Right lobe of liver (tissue), 6 donors: Measurements from ENCODE around the gene TRAP1. TPM values are rescaled to one million over a fixed set of nuclear protein-coding genes. Genes with fewer than 3 reads are reported as not detected.
A peak's percentile ranks its signal among the peaks of the same experiment; 100 is the strongest.

Source experiments
- ATAC-seq, 4 donors: fragments of 200-7000 bp; cut with Tn5 transposase; one replicate each; pipeline ENCODE4 v1.9.1; 2020; ENCODE audit warnings: mild to moderate bottlenecking in 4 of 4, moderate library complexity in 4 of 4
- DNase-seq, 3 donors: peaks; one replicate each; pipeline ENCODE4 v3.0.0-alpha.2; 2020
- H3K27ac ChIP-seq, 3 donors: fragments of 200-600 bp; one replicate each; pipeline ENCODE4 v1.8.0; 2022
- H3K27me3 ChIP-seq, 2 donors: fragments of 200-600 bp; one replicate each; pipeline ENCODE4 v1.8.0; 2022
- H3K36me3 ChIP-seq, 4 donors: fragments of 200-600 bp; sonication (generic) in 1 of 4; one replicate each; pipeline versions ENCODE4 v1.5.1 to v1.8.0; 2017 to 2022; ENCODE audit warnings: control low read depth in 1 of 4
- H3K4me1 ChIP-seq, 4 donors: fragments of 200-600 bp; sonication (generic) in 1 of 4; one replicate each; pipeline versions ENCODE4 v1.5.1 to v1.8.0; 2017 to 2022; ENCODE audit warnings: control low read depth in 1 of 4
- H3K4me3 ChIP-seq, 3 donors: fragments of 200-600 bp; one replicate each; pipeline ENCODE4 v1.8.0; 2022
- H3K9me3 ChIP-seq, 4 donors: fragments of 200-600 bp; sonication (generic) in 1 of 4; one replicate each; pipeline versions ENCODE4 v1.5.1 to v1.8.0; 2017 to 2022; ENCODE audit warnings: control low read depth in 1 of 4
- POLR2A ChIP-seq: fragments of 450-650 bp; IDR thresholded peaks from one replicate; pipeline ENCODE4 v1.6.1; 2017; ENCODE audit warnings: antibody characterized with exemption, mild to moderate bottlenecking
- WGBS: methylation state at CpG from one replicate; pipeline ENCODE4 v1.1.6; 2018; ENCODE audit warnings: low coverage, low lambda C conversion rate; ENCODE audit not compliant: insufficient coverage; ENCODE audit errors: missing lambda C conversion rate; 5-methylcytosine and 5-hydroxymethylcytosine counted together
- intact Hi-C, 2 donors: fragments of 100-400 bp; cut with DNase I; formaldehyde crosslinking; loops; one replicate each; pipeline versions ENCODE4 v1.11.2 to v1.14.1; 2022
- total RNA-seq, 6 experiments: library from RNA; depleted of rRNA in 2 of 6; stranded (reverse); fragments of >200 nt in 2 of 6; fragmentation: NEBNext Ultra II Directional in 3 of 6; extraction: Animal tissue kit (Norgen Biotek cat#: 25700) in 3 of 6; gene quantifications; one replicate each; pipeline versions ENCODE4 v1.1.0 to v1.2.4, GENCODE V29; 2016 to 2023
- TF ChIP-seq, protein P1 (sequence below), 4 donors: fragments of 200-600 bp in 3 of 4; fragments of 450-650 bp in 1 of 4; IDR thresholded peaks; one replicate each; pipeline versions ENCODE4 v1.5.1 to v1.8.0; 2016 to 2022; ENCODE audit warnings: antibody characterized with exemption in 4 of 4, mild to moderate bottlenecking in 2 of 4
- donor health status: DM: no; HTN: yes; CAD: no.
- donor health status: DM: no; HTN: no; CAD: no.
- donor health status: DM: no; HTN: no; CAD: no.
- donor health status: DM: no; HTN: yes; CAD: no.
- donor health status: DM: no; HTN: yes; CAD: no.

The TRAP1 gene
- total RNA-seq, 6 experiments from 2014 or later = 93.4 to 169 (median 123) TPM

DNA sequence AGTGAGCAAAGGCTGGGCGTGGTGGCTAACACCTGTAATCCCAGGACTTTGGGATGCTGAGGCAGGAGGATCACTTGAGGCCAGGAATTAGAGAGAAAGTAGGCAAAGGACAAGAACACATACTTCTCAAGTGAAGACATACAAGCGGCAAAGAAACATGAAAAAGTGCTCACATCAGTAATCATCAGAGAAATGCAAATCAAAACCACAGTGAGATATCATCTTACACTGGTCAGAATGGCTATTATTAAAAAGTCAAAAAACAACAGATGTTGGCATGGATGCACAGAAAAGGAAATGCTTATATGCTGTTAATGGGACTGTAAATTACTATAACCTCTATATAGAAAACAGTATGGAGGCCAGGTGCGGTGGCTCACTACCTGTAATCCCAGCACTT lies 93.7 kb downstream of the TRAP1 start:
- DNase-seq (no peak), ATAC-seq (no peak)

DNA sequence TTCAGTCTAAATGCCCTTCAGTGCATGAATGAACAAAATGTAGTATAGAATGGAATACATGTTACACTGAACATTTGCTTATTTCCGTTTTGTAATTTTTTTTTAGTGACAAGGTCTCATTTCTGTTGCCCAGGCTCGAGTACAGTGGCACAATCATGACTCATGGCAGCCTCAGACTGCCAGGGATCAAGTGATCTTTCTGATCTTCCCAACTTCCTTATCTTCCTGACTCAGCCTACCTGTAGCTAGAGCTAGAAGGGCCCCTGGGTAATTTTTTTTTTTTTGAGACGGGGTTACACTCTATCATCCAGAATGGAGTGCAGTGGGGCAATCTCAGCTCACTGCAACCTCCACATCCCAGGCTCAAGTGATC lies 98.6 kb downstream of the TRAP1 start:
- no peaks in the 10 kb centered on the region for H3K27me3 ChIP-seq
- H3K4me3 ChIP-seq = no peak overlapping the region
- H3K9me3 ChIP-seq = no peaks in the 10 kb centered on the region
- DNase-seq = peak in 1 of 3 donors; percentile 14
- peak in 1 of 4 donors; percentile 69 for ATAC-seq
- no peak for TF ChIP-seq POLR2A
- TF ChIP-seq, protein P1, sequence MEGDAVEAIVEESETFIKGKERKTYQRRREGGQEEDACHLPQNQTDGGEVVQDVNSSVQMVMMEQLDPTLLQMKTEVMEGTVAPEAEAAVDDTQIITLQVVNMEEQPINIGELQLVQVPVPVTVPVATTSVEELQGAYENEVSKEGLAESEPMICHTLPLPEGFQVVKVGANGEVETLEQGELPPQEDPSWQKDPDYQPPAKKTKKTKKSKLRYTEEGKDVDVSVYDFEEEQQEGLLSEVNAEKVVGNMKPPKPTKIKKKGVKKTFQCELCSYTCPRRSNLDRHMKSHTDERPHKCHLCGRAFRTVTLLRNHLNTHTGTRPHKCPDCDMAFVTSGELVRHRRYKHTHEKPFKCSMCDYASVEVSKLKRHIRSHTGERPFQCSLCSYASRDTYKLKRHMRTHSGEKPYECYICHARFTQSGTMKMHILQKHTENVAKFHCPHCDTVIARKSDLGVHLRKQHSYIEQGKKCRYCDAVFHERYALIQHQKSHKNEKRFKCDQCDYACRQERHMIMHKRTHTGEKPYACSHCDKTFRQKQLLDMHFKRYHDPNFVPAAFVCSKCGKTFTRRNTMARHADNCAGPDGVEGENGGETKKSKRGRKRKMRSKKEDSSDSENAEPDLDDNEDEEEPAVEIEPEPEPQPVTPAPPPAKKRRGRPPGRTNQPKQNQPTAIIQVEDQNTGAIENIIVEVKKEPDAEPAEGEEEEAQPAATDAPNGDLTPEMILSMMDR (IDR thresholded peaks at IDR 0.05) = no peak
- peaks cover 0 to 15% (median 0%) of the 10 kb centered on the region in 4 donors for H3K4me1 ChIP-seq
- no peaks in the 10 kb centered on the region for H3K36me3 ChIP-seq
- intact Hi-C loops = no loop called here
- WGBS = 59% methylated on average over 2 of the region's 3 CpGs
- no peak overlapping the region for H3K27ac ChIP-seq

More for the DNA sequence above, 93.7 kb downstream of the TRAP1 start:
- Histone ChIP-seq H3K4me3 (no peak overlapping the region), H3K4me1 (peaks cover 0 to 15% (median 0%) of the 10 kb centered on the region in 4 donors), H3K9me3 (no peaks in the 10 kb centered on the region), H3K27me3 (no peaks in the 10 kb centered on the region), H3K27ac (no peak overlapping the region), H3K36me3 (no peaks in the 10 kb centered on the region)
- intact Hi-C loops = no loop called here
- WGBS = 95% methylated on average over 2 of the region's 3 CpGs
- TF ChIP-seq, protein P1 (IDR thresholded peaks at IDR 0.05) = no peak
- TF ChIP-seq POLR2A = no peak

DNA sequence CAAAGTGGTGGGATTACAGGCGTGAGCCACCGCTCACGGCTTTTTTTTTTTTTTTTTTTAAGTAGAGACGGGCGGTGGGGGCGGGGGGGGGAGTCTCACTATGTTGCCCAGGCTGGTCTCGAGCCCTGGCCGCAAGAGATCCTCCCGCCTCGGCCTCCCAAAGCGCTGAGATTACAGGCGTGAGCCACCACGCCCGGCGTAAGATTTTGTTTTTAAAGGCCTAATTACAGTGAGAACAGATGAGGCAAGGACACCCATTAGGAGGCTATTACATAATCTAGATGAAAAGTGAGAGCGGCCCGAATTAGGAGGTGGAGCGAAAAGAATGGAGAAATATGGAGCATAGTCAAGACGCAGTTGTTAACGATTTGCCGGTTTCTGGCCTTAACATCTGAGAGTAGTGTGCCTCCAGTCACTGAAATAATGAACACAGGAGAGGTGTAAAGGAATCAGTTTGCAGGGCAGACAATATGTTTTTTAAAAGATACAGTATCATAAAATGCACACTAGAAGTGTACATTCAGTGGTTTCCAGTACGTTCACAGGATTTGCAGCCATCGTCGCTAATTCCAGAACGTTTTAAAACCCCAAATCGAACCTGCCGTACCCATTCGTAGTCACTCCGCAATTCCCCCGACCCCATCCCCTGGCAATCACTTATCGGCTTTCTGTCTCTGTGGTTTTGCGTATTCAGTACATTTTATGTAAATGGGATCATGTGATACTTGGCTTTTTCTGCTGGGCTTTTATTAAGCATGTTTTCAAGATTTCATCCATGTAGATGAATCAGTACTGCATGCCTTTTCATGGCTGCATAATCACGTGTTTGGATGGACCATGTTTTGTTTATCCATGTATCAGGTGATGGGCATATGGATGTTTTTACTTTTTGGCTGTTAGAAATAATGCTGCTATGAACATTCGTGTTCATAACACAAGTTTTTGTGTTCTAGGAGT lies 104.5 kb downstream of the TRAP1 start:
- Histone ChIP-seq H3K27ac (no peak overlapping the region), H3K4me3 (peak overlapping the region; percentile 91 to 99 (median 96)), H3K4me1 (peaks cover 0 to 35% (median 5%) of the 10 kb centered on the region in 4 donors), H3K36me3 (no peaks in the 10 kb centered on the region), H3K27me3 (no peaks in the 10 kb centered on the region), H3K9me3 (no peaks in the 10 kb centered on the region)
- intact Hi-C loops = no loop called here
- 81% methylated on average over 30 of the region's 34 CpGs for WGBS
- ATAC-seq (no peak), DNase-seq (no peak)
- no peak for TF ChIP-seq POLR2A
- TF ChIP-seq, protein P1 (IDR thresholded peaks at IDR 0.05) = no peak

DNA sequence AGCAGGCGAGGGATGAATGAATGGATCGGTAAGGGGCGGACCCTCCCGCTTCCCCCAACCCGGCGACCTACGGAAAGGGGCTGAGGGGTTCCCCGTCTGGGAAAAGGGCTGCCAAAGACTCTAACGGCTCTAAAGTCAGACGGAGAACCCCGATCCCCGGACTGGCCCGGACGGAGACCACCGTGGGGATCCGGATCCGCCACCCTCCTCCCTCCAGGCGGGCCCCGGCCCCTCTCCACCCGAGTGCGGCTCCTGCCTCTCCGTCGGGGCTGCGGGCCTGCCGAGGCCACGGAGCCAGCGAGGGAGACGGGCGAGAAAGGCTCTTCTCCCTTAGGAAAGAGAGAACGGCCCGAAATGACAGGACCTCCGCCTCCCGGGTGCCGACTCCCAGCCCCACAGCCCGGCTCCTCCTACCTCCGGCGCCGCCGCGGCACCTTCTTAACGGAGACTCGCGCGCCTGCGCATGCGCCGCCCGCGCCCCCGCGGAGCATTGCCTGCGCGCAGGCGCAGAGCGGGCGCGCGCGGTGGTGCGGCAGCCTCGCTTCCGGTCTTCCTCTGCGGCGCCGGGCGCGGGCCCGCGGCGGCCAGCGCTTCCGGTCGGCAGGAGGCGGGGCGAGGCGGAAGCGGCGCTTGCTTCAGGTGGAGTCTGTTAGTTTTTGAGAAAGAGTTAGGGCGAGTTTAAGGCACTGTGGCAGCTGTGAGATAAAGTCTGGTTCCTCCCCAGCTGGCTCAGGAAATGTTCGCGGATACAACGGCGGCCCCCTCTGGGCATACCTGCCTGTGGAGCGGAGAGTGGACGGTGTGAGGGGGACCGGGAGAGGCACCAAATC lies 106.0 kb downstream of the TRAP1 start, which contains the start of gene SLX4:
Gene SLX4 (minus strand): TSS at position 461 of the 830 bp plus-strand sequence. CDS start 2,642 bp downstream, outside the sequence.
- Histone ChIP-seq H3K27me3 (no peaks in the 10 kb centered on the region), H3K9me3 (no peaks in the 10 kb centered on the region), H3K4me3 (peak within 1 kb of the TSS; percentile 91 to 99 (median 96)), H3K4me1 (peaks cover 0 to 37% (median 5%) of the 10 kb centered on the region in 4 donors), H3K27ac (peak within 1 kb of the TSS; percentile 76 to 88 (median 85)), H3K36me3 (no peaks in the 10 kb centered on the region)
- intact Hi-C loops = no loop called here
- DNase-seq (peak; percentile 91 to 94 (median 94)), ATAC-seq (peak; percentile 90 to 93 (median 92))
- TF ChIP-seq, protein P1 (IDR thresholded peaks at IDR 0.05) = no peak
- peak; percentile 90 for TF ChIP-seq POLR2A
- under 1% methylated on average over 41 of the region's 86 CpGs for WGBS
